Measurements from ENCODE around the gene SKAP1. TPM values are rescaled to one million over a fixed set of nuclear protein-coding genes. Genes with fewer than 3 reads are reported as not detected.
"Not testable (repeated sequence)": the region's sequence is repeated elsewhere in the genome, so short reads cannot be mapped to it uniquely, and the experiment has no call there.

Gene SKAP1
- total and polyA plus RNA-seq, 4 donors = 1.4 to 4.9 (median 2.5) TPM

DNA sequence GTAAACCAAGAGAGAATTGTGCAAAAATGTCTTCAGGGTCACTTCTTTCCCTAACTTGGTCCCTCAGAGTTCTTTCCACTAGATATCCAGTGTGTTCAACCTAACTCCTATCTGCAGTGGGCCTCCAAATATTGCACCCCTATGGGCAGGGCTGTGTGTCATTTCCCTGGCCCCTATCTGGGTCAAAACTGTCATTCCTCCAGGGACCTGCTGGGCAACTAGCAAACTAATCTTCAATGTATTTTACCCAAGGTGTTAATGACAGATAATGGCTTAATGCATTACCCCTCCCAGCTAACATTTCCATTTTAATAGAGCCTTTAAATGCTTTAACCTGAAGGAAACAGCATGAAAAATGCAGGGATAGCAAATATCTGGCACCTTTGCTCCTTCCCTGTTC is 25.8 kb upstream of the SKAP1 start:
- Histone ChIP-seq H3K36me3 (ENCODE audit: control insufficient read depth in 4 of 4, insufficient read depth in 4 of 4, low read length in 4 of 4) (no peaks in the 10 kb centered on the region), H3K4me3 (no peak overlapping the region), H3K9me3 (ENCODE audit: control insufficient read depth in 4 of 4, insufficient read depth in 3 of 4, low read length in 3 of 4) (peaks cover 0 to 10% (median 1%) of the 10 kb centered on the region in 4 donors), H3K4me1 (ENCODE audit: control insufficient read depth in 5 of 5, insufficient read depth in 5 of 5, low read length in 5 of 5) (peaks cover 0 to 9% (median 0%) of the 10 kb centered on the region in 5 donors), H3K27ac (ENCODE audit: low read depth in 1 of 2, low read length in 1 of 2) (no peak overlapping the region), H3K27me3 (ENCODE audit: control insufficient read depth in 3 of 3, insufficient read depth in 3 of 3, low read length in 2 of 3) (peaks cover 3 to 18% (median 3%) of the 10 kb centered on the region in 3 donors), H3K9ac (ENCODE audit: insufficient read depth in 1 of 2, low read length in 2 of 2) (no peak overlapping the region)
- TF ChIP-seq, protein P1, sequence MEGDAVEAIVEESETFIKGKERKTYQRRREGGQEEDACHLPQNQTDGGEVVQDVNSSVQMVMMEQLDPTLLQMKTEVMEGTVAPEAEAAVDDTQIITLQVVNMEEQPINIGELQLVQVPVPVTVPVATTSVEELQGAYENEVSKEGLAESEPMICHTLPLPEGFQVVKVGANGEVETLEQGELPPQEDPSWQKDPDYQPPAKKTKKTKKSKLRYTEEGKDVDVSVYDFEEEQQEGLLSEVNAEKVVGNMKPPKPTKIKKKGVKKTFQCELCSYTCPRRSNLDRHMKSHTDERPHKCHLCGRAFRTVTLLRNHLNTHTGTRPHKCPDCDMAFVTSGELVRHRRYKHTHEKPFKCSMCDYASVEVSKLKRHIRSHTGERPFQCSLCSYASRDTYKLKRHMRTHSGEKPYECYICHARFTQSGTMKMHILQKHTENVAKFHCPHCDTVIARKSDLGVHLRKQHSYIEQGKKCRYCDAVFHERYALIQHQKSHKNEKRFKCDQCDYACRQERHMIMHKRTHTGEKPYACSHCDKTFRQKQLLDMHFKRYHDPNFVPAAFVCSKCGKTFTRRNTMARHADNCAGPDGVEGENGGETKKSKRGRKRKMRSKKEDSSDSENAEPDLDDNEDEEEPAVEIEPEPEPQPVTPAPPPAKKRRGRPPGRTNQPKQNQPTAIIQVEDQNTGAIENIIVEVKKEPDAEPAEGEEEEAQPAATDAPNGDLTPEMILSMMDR (IDR thresholded peaks at IDR 0.05; ENCODE audit: control extremely low read depth, extremely low read depth) = no peak
- no peak for DNase-seq
- ATAC-seq (ENCODE audit: insufficient read depth, low FRiP score) = no peak

DNA sequence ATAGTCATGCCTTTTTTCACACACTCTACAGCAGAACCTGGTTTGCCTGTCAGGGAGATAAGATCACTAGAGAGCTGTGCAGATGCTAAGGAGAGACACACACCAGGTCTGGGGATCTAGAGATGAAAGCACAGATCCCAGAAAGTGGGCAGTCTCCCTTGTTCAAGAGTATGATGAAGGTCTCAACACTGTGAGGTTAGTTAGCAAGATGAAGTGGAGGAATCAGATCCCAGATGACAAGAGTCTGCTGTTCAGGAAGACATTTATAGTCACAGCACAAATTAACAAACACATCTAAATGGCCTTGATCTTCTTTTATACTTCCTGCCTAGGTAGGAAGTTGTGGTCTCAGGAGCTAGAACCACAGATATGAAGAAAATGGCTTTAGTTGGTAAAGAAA is 23.4 kb upstream of the SKAP1 start:
- TF ChIP-seq, protein P1 (IDR thresholded peaks at IDR 0.05; ENCODE audit: control extremely low read depth, extremely low read depth) = no peak
- no peak overlapping the region for H3K4me3 ChIP-seq
- no peaks in the 10 kb centered on the region for H3K36me3 ChIP-seq (ENCODE audit: control insufficient read depth in 4 of 4, insufficient read depth in 4 of 4, low read length in 4 of 4)
- H3K27me3 ChIP-seq (ENCODE audit: control insufficient read depth in 3 of 3, insufficient read depth in 3 of 3, low read length in 2 of 3) = peaks cover 0 to 22% (median 3%) of the 10 kb centered on the region in 3 donors
- peaks cover 0 to 10% (median 1%) of the 10 kb centered on the region in 4 donors for H3K9me3 ChIP-seq (ENCODE audit: control insufficient read depth in 4 of 4, insufficient read depth in 3 of 4, low read length in 3 of 4)
- H3K9ac ChIP-seq (ENCODE audit: insufficient read depth in 1 of 2, low read length in 2 of 2) = no peak overlapping the region
- peaks cover 0 to 9% (median 0%) of the 10 kb centered on the region in 5 donors for H3K4me1 ChIP-seq (ENCODE audit: control insufficient read depth in 5 of 5, insufficient read depth in 5 of 5, low read length in 5 of 5)
- DNase-seq = no peak
- no peak overlapping the region for H3K27ac ChIP-seq (ENCODE audit: low read depth in 1 of 2, low read length in 1 of 2)
- ATAC-seq (ENCODE audit: insufficient read depth, low FRiP score) = no peak

DNA sequence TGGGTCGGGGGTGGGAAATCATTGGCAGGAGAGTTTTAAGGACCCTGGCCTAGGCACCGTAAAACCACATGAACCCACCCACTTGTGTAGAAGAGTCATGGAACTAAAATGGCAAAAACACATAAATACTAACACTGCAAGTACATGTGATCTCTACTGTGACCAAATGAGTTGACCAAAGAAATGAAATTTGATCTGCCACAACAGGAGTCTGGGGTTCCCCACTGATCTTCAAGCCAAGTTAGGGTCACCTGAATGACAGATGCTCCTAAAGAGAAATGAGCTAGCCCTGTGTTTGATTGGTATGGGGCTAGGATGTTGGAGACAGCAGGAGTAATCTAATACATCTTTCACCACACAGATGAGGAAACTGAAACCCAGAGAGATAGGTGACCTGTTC is 21.5 kb upstream of the SKAP1 start:
- peaks cover 0 to 25% (median 3%) of the 10 kb centered on the region in 3 donors for H3K27me3 ChIP-seq (ENCODE audit: control insufficient read depth in 3 of 3, insufficient read depth in 3 of 3, low read length in 2 of 3)
- H3K27ac ChIP-seq (ENCODE audit: low read depth in 1 of 2, low read length in 1 of 2) = no peak overlapping the region
- TF ChIP-seq, protein P1 (IDR thresholded peaks at IDR 0.05; ENCODE audit: control extremely low read depth, extremely low read depth) = no peak
- H3K36me3 ChIP-seq (ENCODE audit: control insufficient read depth in 4 of 4, insufficient read depth in 4 of 4, low read length in 4 of 4) = no peaks in the 10 kb centered on the region
- ATAC-seq (ENCODE audit: insufficient read depth, low FRiP score) (no peak), DNase-seq (no peak)
- H3K4me1 ChIP-seq (ENCODE audit: control insufficient read depth in 5 of 5, insufficient read depth in 5 of 5, low read length in 5 of 5) = peaks cover 0 to 1% (median 0%) of the 10 kb centered on the region in 5 donors
- H3K9me3 ChIP-seq (ENCODE audit: control insufficient read depth in 4 of 4, insufficient read depth in 3 of 4, low read length in 3 of 4) = peaks cover 0 to 8% (median 1%) of the 10 kb centered on the region in 4 donors
- H3K4me3 ChIP-seq = no peak overlapping the region
- no peak overlapping the region for H3K9ac ChIP-seq (ENCODE audit: insufficient read depth in 1 of 2, low read length in 2 of 2)
- WGBS, 2 donors = 87 to 98% methylated on average over 2 of the region's 2 CpGs

- not testable (repeated sequence) for H3K4me1 ChIP-seq (ENCODE audit: control insufficient read depth in 5 of 5, insufficient read depth in 5 of 5, low read length in 5 of 5); H3K9me3 ChIP-seq (ENCODE audit: control insufficient read depth in 4 of 4, insufficient read depth in 3 of 4, low read length in 3 of 4); ATAC-seq (ENCODE audit: insufficient read depth, low FRiP score); H3K36me3 ChIP-seq (ENCODE audit: control insufficient read depth in 4 of 4, insufficient read depth in 4 of 4, low read length in 4 of 4); H3K4me3 ChIP-seq; H3K9ac ChIP-seq (ENCODE audit: insufficient read depth in 1 of 2, low read length in 2 of 2); DNase-seq; H3K27ac ChIP-seq (ENCODE audit: low read depth in 1 of 2, low read length in 1 of 2)
- WGBS, 2 donors = 82 to 94% methylated on average over 3 of the region's 3 CpGs
- peaks cover 0 to 22% (median 0%) of the 10 kb centered on the region in 3 donors for H3K27me3 ChIP-seq (ENCODE audit: control insufficient read depth in 3 of 3, insufficient read depth in 3 of 3, low read length in 2 of 3)
Observed at GRCh38 chr17:48449335-48449734, 19.3 kb upstream of the SKAP1 start.
